Glutamatergic neuron (in vitro differentiated cells): Measurements from ENCODE around the gene QSOX1. TPM values are rescaled to one million over a fixed set of nuclear protein-coding genes. Genes with fewer than 3 reads are reported as not detected.

Experiments
- DNase-seq: peaks from one replicate; pipeline ENCODE4 v3.0.0; 2022
- H3K27ac Mint-ChIP-seq: one replicate; pipeline ENCODE4 v1.8.0; 2020; ENCODE audit warnings: mild to moderate bottlenecking, mixed read lengths, inconsistent platforms; ENCODE audit not compliant: unreplicated experiment
- H3K27me3 Mint-ChIP-seq: one replicate; pipeline ENCODE4 v1.8.0; 2020; ENCODE audit warnings: mild to moderate bottlenecking, moderate library complexity, mixed read lengths, inconsistent platforms; ENCODE audit not compliant: unreplicated experiment
- H3K36me3 Mint-ChIP-seq: one replicate; pipeline ENCODE4 v1.8.0; 2020; ENCODE audit warnings: mild to moderate bottlenecking, mixed read lengths, inconsistent platforms; ENCODE audit not compliant: unreplicated experiment
- H3K4me1 Mint-ChIP-seq: one replicate; pipeline ENCODE4 v1.8.0; 2020; ENCODE audit warnings: mild to moderate bottlenecking, low read depth, mixed read lengths, inconsistent platforms; ENCODE audit not compliant: unreplicated experiment
- H3K4me3 Mint-ChIP-seq: one replicate; pipeline ENCODE4 v1.8.0; 2020; ENCODE audit warnings: mild to moderate bottlenecking, mixed read lengths, inconsistent platforms; ENCODE audit not compliant: unreplicated experiment
- H3K9me3 Mint-ChIP-seq: one replicate; pipeline ENCODE4 v1.8.0; 2020; ENCODE audit warnings: mild to moderate bottlenecking, moderate library complexity, mixed read lengths, inconsistent platforms; ENCODE audit not compliant: unreplicated experiment
- total RNA-seq: library from RNA; stranded (reverse); fragmentation: NEBNext Ultra II Directional; extraction: Animal tissue kit (Norgen Biotek cat#: 25700); gene quantifications from one replicate; pipeline ENCODE4 v1.2.1, GENCODE V29; 2021; ENCODE audit not compliant: unreplicated experiment
- TF ChIP-seq, protein P1 (sequence below): fragments of 200-600 bp; sonication (generic); IDR thresholded peaks from one replicate; pipeline ENCODE4 v1.5.0; 2021; ENCODE audit not compliant: partially characterized antibody, unreplicated experiment

Gene QSOX1
- total RNA-seq, 1 donor from 2014 or later: 46.1 TPM

DNA sequence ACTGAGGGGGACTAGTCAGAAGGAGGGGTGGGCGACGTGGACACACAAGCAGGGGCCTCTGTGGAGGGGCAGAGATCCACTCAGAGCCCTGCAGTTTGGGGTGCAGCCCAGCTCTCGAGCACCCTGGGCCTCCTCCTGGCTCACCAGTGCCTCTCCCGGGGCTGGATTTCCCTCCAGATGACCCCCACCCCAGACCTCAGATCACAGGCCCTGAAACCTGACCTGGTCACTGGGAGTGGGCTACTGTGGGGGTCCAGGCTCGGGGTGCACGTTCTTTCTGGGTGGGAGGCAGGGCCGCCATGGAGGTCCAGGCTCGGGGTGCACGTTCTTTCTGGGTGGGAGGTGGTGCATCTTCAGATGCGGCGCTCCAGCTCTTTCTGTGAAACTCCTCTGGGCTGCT lies 65.1 kb downstream of the QSOX1 start:
- TF ChIP-seq, protein P1, sequence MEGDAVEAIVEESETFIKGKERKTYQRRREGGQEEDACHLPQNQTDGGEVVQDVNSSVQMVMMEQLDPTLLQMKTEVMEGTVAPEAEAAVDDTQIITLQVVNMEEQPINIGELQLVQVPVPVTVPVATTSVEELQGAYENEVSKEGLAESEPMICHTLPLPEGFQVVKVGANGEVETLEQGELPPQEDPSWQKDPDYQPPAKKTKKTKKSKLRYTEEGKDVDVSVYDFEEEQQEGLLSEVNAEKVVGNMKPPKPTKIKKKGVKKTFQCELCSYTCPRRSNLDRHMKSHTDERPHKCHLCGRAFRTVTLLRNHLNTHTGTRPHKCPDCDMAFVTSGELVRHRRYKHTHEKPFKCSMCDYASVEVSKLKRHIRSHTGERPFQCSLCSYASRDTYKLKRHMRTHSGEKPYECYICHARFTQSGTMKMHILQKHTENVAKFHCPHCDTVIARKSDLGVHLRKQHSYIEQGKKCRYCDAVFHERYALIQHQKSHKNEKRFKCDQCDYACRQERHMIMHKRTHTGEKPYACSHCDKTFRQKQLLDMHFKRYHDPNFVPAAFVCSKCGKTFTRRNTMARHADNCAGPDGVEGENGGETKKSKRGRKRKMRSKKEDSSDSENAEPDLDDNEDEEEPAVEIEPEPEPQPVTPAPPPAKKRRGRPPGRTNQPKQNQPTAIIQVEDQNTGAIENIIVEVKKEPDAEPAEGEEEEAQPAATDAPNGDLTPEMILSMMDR: no peak
- no peak for DNase-seq
- Mint-ChIP-seq H3K4me1 (peaks cover 21% of the 10 kb centered on the region), H3K4me3 (no peak overlapping the region), H3K27me3 (peaks cover 12% of the 10 kb centered on the region), H3K9me3 (peaks cover 4% of the 10 kb centered on the region), H3K27ac (no peak overlapping the region), H3K36me3 (no peaks in the 10 kb centered on the region)

DNA sequence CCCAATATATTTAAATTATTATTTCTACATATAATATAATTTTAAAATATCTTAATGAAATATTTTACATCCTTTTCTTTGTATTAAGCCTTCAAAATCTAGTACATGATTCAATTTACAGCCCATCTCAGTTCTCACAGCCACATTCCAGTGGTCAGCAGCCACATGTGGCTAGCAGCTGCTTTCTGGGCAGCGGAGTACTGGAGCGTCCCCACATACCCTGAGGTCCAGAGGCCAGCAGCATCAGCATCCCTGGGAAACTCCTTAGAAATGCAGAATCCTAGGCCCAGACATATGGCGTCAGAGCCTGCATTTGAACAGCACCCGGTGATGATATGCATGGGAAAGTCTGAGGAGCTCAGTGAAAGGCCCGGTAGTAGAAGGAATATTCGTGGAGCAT lies 66.8 kb downstream of the QSOX1 start:
- peaks cover 10% of the 10 kb centered on the region for H3K27me3 Mint-ChIP-seq
- H3K36me3 Mint-ChIP-seq: no peaks in the 10 kb centered on the region

GRCh38 chr1:180224902-180225301 lies 70.2 kb downstream of the QSOX1 start:
- Mint-ChIP-seq H3K27ac (no peak overlapping the region), H3K9me3 (peaks cover 4% of the 10 kb centered on the region), H3K4me1 (peaks cover 10% of the 10 kb centered on the region), H3K27me3 (peaks cover 4% of the 10 kb centered on the region), H3K36me3 (no peaks in the 10 kb centered on the region), H3K4me3 (peak overlapping the region; percentile 12)
- DNase-seq: no peak
- TF ChIP-seq, protein P1: no peak

More for the DNA sequence above, 66.8 kb downstream of the QSOX1 start:
- no peak for DNase-seq
- H3K4me3 Mint-ChIP-seq: no peak overlapping the region
- H3K9me3 Mint-ChIP-seq: peaks cover 4% of the 10 kb centered on the region
- TF ChIP-seq, protein P1: no peak
- no peak overlapping the region for H3K27ac Mint-ChIP-seq
- peaks cover 18% of the 10 kb centered on the region for H3K4me1 Mint-ChIP-seq

GRCh38 chr1:180225403-180225802 lies 70.7 kb downstream of the QSOX1 start:
- H3K4me1 Mint-ChIP-seq: peaks cover 10% of the 10 kb centered on the region
- H3K36me3 Mint-ChIP-seq: no peaks in the 10 kb centered on the region
- H3K4me3 Mint-ChIP-seq: no peak overlapping the region
- peaks cover 4% of the 10 kb centered on the region for H3K9me3 Mint-ChIP-seq
- TF ChIP-seq, protein P1: no peak
- no peak for DNase-seq
- peaks cover 6% of the 10 kb centered on the region for H3K27me3 Mint-ChIP-seq
- H3K27ac Mint-ChIP-seq: no peak overlapping the region

DNA sequence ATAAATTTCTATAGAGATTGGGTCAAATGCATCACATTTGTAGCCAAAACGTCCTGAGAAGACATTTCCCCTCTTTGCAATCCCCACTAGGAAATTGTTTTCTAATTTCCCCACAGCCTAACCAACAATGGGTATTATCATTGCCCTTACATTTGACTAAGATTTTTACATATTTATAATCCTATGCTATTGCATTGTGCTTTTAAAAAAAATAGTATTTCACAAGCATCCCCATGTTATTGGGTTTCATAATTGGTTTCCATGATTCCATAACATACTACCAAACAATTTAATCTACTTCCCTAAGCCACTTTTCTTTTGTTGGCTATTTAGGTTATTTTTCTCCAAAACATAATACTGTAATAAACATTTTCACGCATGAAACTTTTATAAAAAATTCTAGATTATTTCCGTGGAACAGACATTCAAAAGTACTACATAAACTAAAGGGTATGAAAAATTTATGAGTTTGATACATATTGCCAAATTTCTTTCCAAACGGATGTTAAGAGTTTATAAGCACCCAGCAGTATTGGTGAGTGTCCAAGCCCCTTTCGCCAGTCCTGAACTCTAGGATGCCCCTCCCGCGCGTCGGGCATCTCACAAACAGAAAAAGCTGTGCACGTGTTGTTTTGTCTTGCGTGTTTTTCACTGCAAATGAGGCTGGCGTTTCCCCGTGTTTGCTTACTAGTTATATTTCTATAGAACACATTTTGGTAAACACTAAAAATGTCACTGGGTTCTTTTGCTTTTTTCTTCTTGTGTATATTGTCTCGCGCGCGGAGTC lies 73.4 kb downstream of the QSOX1 start:
- H3K36me3 Mint-ChIP-seq: no peaks in the 10 kb centered on the region
- H3K4me3 Mint-ChIP-seq: peak overlapping the region; percentile 22
- DNase-seq: no peak
- no peak overlapping the region for H3K27ac Mint-ChIP-seq
- peaks cover 16% of the 10 kb centered on the region for H3K27me3 Mint-ChIP-seq
- H3K9me3 Mint-ChIP-seq: peaks cover 8% of the 10 kb centered on the region
- peaks cover 13% of the 10 kb centered on the region for H3K4me1 Mint-ChIP-seq
- TF ChIP-seq, protein P1: no peak
